ENCODE results near the gene ALX3.

DNA sequence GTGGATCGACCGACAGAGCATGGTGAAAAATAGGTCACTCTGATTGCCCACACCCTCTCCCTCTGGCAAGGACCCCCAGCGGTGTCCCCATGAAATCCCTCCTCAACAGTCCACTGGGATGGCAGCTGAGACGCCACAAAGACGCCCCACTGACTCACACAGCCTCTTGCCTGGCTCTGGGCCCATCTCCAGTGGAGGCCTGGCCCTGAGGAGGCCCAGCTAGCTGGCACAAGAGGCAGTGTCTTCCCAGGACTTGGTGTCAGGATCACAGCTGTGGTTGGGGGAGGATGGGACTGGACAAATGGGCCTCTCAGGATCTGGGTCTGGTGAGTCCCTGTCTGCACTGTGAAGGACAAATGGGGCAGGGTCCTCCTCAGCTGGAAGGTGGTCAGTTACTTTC, 4.6 kb downstream of the ALX3 start:
- TF ChIP-seq CTCF (conservative IDR thresholded peaks at IDR 0.05) (no peak), EZH2 (IDR thresholded peaks at IDR 0.05; ENCODE audit: low read depth) (no peak)

All from PC-9 (cell line).